Adipocyte (in vitro differentiated cells): Measurements from ENCODE around the gene XYLB.
"Not testable (repeated sequence)": the region's sequence is repeated elsewhere in the genome, so short reads cannot be mapped to it uniquely, and the experiment has no call there.

ENCODE experiments used
- DNase-seq: peaks from one replicate; pipeline ENCODE4 v3.0.0-alpha.2; 2015; ENCODE audit warnings: low read depth
- H3K27me3 ChIP-seq: replicated peaks from 2 replicates; pipeline ENCODE4 v1.7.0; 2013; ENCODE audit warnings: mild to moderate bottlenecking, low read length, moderate library complexity; ENCODE audit not compliant: control insufficient read depth, insufficient read depth
- H3K36me3 ChIP-seq: 2 replicates; pipeline ENCODE4 v1.7.0; 2013; ENCODE audit warnings: low read length, mild to moderate bottlenecking, moderate library complexity; ENCODE audit not compliant: control insufficient read depth, insufficient read depth, severe bottlenecking
- H3K4me1 ChIP-seq: 2 replicates; pipeline ENCODE4 v1.7.0; 2013; ENCODE audit warnings: mild to moderate bottlenecking, low read length, moderate library complexity; ENCODE audit not compliant: control insufficient read depth, insufficient read depth
- H3K4me3 ChIP-seq: 2 replicates; pipeline ENCODE4 v1.7.0; 2013; ENCODE audit warnings: mild to moderate bottlenecking, low read length, moderate library complexity
- H3K9ac ChIP-seq: 2 replicates; pipeline ENCODE4 v1.7.0; 2013; ENCODE audit warnings: mild to moderate bottlenecking, low read length, moderate library complexity
- H3K9me3 ChIP-seq: 2 replicates; pipeline ENCODE4 v1.7.0; 2013; ENCODE audit warnings: mild to moderate bottlenecking, low read length, moderate library complexity; ENCODE audit not compliant: control insufficient read depth

Gene XYLB

GRCh38 chr3:38420758-38421157, 74.2 kb downstream of the XYLB start:
- not testable (repeated sequence) for H3K9ac ChIP-seq

GRCh38 chr3:38421679-38422336, 75.2 kb downstream of the XYLB start:
- no peak overlapping the region for H3K9ac ChIP-seq
- no peak overlapping the region for H3K4me3 ChIP-seq
- DNase-seq, result no peak
- H3K36me3 ChIP-seq, result no peaks in the 10 kb centered on the region
- H3K4me1 ChIP-seq, result peaks cover 10% of the 10 kb centered on the region
- H3K27me3 ChIP-seq, result no peaks in the 10 kb centered on the region
- no peaks in the 10 kb centered on the region for H3K9me3 ChIP-seq

More at GRCh38 chr3:38420758-38421157, 74.2 kb downstream of the XYLB start:
- not testable (repeated sequence) for H3K9me3 ChIP-seq, H3K27me3 ChIP-seq, H3K36me3 ChIP-seq, H3K4me3 ChIP-seq, H3K4me1 ChIP-seq, DNase-seq

GRCh38 chr3:38426798-38427426, 80.3 kb downstream of the XYLB start:
- not testable (repeated sequence) for H3K4me3 ChIP-seq, H3K9ac ChIP-seq, H3K9me3 ChIP-seq, DNase-seq, H3K27me3 ChIP-seq, H3K36me3 ChIP-seq
- H3K4me1 ChIP-seq, result peaks cover 10% of the 10 kb centered on the region

- DNase-seq, H3K4me3 ChIP-seq, H3K27me3 ChIP-seq, H3K36me3 ChIP-seq, H3K9ac ChIP-seq, H3K4me1 ChIP-seq: not testable (repeated sequence)
- peaks cover 35% of the 10 kb centered on the region for H3K9me3 ChIP-seq
Measured at GRCh38 chr3:38432871-38433658, 86.5 kb downstream of the XYLB start.

GRCh38 chr3:38433661-38434060, 87.1 kb downstream of the XYLB start:
- H3K36me3 ChIP-seq, H3K27me3 ChIP-seq, H3K4me1 ChIP-seq, H3K9ac ChIP-seq, DNase-seq, H3K4me3 ChIP-seq: not testable (repeated sequence)
- peaks cover 39% of the 10 kb centered on the region for H3K9me3 ChIP-seq

- not testable (repeated sequence) for H3K27me3 ChIP-seq, DNase-seq, H3K9ac ChIP-seq, H3K4me3 ChIP-seq, H3K36me3 ChIP-seq, H3K4me1 ChIP-seq
- peaks cover 34% of the 10 kb centered on the region for H3K9me3 ChIP-seq
Measured at GRCh38 chr3:38438436-38439069, 92.0 kb downstream of the XYLB start.

- not testable (repeated sequence) for DNase-seq, H3K4me1 ChIP-seq, H3K9me3 ChIP-seq, H3K36me3 ChIP-seq, H3K4me3 ChIP-seq, H3K9ac ChIP-seq, H3K27me3 ChIP-seq
Measured at GRCh38 chr3:38443205-38443604, 96.6 kb downstream of the XYLB start.

- H3K9ac ChIP-seq, result no peak overlapping the region
- no peaks in the 10 kb centered on the region for H3K36me3 ChIP-seq
- no peaks in the 10 kb centered on the region for H3K27me3 ChIP-seq
- H3K4me3 ChIP-seq, result no peak overlapping the region
- DNase-seq, result no peak
- H3K9me3 ChIP-seq, result no peaks in the 10 kb centered on the region
- H3K4me1 ChIP-seq, result peaks cover 6% of the 10 kb centered on the region
Measured at GRCh38 chr3:38446085-38446686, 99.6 kb downstream of the XYLB start.

- Histone ChIP-seq H3K36me3 (no peaks in the 10 kb centered on the region), H3K4me1 (peaks cover 3% of the 10 kb centered on the region), H3K9me3 (no peaks in the 10 kb centered on the region), H3K9ac (no peak overlapping the region), H3K27me3 (no peaks in the 10 kb centered on the region), H3K4me3 (no peak overlapping the region)
- DNase-seq, result no peak
Measured at GRCh38 chr3:38446812-38447211, 100.2 kb downstream of the XYLB start.

GRCh38 chr3:38450853-38451252, 104.3 kb downstream of the XYLB start:
- Histone ChIP-seq H3K4me1 (peaks cover 13% of the 10 kb centered on the region), H3K4me3 (no peak overlapping the region), H3K27me3 (no peaks in the 10 kb centered on the region), H3K9me3 (no peaks in the 10 kb centered on the region), H3K36me3 (no peaks in the 10 kb centered on the region), H3K9ac (no peak overlapping the region)
- DNase-seq, result no peak
